Cerebellar nuclear complex (tissue), 1 donor: ENCODE measurements around the gene SLC35A4.
"Not testable (repeated sequence)": the region's sequence is repeated elsewhere in the genome, so short reads cannot be mapped to it uniquely, and the experiment has no call there.

Experiments used
- DNase-seq, 2 experiments: peaks; one replicate each; lab custom pipeline; 2025; lab: John Stamatoyannopoulos, UW

The SLC35A4 gene

DNA sequence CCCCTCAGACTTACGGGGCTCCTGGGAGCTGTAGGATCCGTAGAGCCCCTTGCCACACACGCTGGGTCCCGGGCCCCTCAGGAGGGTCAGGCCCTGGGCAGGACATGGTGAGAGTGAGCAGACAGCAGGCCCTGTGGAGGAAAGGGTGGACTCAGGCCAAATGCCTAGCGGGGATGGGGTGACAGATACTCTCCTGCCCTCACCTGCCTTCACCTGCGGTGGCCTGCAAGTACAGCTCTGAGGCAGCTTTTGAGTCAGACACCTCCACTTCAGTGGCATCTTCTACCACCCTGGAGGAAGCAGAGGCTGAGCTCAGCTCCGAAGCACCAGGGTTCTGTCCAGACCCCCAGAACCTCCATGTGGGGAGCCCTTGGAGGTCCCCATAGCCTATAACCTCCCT, 26.2 kb downstream of the SLC35A4 start:
- no peak for DNase-seq

DNA sequence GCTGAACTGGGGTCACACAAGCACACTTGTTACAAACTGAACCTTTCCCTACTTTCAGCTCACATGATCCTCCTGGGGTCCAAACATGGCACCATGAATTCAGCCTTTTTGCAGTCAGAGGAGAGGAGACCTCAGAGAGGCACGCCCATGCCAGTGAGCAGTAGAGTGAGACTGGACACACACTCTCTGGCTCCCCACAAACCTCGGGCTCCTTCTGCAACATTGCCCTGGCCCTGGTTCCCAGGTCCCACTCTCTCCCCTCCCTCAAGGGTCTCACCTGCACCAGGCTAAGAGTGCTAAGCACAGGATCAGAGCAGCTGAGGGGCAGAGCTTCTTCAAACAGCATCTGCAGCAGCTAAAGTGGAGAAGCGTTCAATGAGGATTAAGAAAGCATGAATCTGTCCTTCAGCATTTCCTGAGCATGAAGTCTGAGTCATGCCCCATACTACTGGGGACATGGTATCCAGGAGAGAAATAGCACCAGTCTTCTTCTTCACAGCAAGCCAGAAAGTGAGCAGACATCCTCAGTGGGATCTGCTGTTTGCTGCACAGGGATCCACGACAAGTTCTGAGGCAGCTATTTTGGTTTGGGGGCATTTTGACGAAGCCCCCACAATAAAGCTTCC, 27.2 kb downstream of the SLC35A4 start:
- DNase-seq = no peak

DNA sequence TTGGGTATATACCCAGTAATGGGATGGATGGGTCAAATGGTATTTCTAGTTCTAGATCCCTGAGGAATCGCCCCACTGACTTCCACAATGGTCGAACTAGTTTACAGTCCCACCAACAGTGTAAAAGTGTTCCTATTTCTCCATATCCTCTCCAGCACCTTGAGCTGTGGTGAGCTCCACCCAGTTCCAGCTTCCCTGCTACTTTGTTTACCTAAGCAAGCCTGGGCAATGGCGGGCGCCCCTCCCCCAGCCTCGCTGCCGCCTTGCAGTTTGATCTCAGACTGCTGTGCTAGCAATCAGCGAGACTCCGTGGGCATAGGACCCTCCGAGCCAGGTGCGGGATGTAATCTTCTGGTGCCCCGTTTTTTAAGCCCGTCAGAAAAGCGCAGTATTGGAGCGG, 28.4 kb downstream of the SLC35A4 start:
- not testable (repeated sequence) for DNase-seq

DNA sequence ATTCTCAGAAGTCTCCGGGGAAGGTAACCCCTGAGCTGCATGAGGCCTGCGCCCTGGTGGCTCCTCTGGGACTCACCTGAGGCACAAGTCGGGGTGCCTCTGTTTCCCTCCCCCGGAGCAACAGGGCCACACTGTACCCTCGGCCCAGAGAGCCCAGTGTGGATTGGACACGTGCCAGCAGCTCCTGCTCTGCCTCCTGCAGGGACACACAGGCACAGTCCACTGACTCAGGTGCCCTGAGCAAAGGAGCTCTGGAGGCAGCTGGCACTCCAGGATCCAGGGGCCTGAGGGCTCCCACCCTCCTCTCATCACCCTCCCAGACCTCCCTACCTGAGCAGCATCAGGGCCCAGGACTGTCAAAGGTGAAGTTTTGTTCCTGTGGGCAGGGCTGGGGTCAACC, 29.5 kb downstream of the SLC35A4 start:
- DNase-seq = no peak

DNA sequence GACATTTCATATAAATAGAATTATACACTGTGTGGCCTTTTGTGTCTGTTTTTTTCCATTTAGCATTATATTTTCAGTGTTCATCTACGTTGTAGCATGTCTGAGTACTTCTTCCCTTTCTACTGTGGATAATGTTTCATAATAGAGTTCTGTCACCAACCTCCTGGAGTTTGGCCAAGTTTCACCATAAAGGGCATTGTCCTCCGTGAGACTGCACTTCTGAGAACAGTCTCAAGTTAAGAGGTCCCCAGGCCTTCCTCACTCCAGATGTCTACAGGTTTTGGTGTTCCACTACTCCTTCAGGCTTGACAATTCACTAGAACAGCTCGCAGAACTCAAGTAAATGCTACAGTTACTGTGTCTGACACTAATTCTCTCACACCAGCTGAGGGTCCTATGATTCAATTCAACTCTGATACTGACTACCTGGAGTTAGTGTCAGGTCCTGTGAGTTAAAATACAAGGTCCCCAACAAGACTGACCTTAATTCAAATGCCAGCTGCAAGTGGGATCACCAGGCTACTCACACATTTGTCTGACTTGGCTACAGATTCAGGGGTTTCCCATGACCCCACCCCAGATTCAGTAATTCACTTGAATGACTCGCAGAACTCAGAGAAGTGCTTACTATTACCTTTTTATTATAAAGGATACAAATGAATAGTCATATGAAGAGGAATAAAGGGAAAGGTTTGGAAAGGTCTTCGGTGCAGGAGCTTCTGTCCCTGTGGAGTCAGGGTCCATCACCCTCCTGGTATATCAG, 31.1 kb downstream of the SLC35A4 start:
- no peak for DNase-seq

DNA sequence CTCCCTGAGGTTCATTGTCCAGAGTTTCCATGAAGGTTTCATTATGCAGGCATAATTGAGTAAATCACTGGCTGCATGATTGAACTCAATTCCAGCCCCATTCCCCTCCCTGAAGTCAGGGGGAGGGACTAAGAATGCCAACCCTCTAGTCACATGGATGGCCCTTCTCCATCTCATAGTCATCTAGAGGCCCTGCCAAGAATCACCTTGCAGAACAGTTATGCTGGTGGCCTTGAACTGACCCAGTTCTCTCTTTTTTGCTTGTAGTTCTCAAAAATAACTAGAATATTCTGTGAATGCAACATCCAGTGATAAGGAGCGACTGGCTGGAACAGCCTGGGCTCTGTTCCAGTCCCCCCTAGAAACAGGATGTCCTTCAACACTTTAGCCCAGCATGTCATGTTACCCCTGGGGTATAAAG, 31.7 kb downstream of the SLC35A4 start:
- DNase-seq = no peak

DNA sequence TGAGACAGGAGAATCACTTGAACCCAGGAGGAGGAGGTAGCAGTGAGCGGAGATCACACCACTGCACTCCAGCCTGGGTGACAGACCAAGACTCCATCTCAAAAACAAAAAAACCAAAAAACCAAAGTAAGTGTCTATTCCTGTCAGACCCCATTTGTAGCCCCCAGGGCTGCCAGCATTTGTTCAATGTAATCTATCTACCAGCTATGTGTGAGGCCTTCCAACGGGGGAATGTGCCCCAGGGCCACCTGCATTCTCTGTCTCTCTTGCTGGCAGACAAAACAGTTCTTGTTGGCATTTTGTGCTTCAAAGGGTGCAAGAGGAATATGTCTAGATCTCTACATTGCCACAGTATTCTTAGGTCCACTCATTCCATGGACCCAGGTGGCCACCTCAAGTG, 34.2 kb downstream of the SLC35A4 start:
- DNase-seq = no peak

DNA sequence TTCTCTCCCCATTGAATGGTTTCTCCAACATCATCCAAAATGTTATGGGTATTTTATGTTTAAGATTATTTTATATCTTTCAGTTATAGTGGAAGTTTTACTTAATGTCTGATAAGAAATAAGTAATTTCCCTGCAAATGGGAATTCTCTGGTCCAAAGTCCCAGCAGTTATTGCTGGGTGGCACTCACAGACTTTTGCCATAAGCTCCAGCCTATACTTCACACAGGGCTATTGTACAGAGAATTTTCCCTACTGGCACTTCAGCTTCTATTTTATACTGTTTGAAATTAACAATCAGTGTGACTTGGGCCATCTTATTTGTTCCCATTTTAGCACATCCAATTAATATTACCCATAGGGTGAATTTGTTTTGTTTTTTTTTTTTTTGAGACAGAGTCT, 35.5 kb downstream of the SLC35A4 start:
- no peak for DNase-seq

DNA sequence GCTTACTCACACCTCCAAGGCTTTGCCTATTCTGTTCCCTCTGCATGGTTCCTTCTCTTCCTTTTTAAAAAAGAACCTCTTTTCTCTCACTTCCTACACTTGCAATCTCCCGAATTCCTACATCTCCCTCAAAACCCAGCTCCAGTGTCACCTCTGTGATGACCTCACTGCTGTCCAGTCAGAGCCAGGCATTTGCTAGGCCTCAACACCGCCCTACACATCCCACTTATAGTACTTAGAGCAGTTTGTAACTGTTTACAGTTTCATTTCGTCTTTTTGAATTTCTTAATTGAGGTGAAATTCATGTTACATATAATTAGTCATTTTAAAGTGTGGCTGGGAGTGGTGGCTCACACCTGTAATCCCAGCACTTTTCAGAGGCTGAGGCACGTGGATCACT, 37.5 kb downstream of the SLC35A4 start:
- DNase-seq = no peak

DNA sequence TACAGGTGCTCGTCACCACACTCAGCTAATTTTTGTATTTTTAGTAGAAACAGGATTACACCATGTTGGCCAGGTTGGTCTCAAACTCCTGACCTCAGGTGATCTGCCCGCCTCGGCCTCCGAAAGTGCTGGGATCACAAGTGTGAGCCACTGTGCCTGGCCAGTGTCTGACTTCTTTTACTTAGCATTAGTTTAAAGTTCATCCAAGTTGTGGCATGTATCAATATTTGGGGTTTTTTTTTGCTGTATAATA, 38.7 kb downstream of the SLC35A4 start:
- DNase-seq = not testable (repeated sequence)

DNA sequence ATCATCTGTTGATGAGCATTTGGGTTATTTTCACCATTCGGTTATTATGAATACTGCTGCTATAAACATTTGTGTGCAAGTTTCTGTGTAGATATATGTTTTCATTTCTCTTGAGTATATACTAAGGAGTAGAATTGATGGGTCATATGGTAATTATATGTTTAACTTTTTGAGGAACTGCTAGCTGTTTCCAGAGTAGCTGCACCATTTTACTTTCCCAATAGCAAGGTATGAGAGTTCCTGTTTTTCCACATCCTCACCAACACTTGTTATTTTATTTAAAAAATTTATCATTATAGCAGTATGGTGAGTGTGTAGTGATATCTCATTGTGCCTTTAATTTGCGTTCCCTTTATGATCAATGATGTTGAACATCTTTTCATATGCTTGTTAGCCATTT, 39.1 kb downstream of the SLC35A4 start:
- no peak for DNase-seq

DNA sequence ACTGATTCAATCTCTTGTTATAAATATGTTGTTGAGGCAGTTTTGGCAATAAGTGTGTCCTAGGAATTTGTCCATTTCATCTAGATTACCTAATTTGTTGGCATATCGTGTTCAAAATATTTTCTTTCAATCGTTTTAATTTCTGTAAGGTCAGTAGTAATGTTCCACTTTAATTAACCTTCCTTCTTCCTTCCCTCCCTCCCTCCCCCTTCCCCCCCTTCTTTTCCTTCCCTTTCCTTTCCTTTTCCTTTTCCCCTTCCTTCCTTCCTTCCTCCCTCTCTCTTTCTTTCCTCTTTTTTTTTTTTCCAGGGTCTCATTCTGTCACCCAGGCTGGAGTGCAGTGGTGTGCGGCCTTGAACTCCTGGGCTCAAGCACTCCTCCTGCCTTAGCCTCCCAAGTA, 41.3 kb downstream of the SLC35A4 start:
- no peak for DNase-seq

DNA sequence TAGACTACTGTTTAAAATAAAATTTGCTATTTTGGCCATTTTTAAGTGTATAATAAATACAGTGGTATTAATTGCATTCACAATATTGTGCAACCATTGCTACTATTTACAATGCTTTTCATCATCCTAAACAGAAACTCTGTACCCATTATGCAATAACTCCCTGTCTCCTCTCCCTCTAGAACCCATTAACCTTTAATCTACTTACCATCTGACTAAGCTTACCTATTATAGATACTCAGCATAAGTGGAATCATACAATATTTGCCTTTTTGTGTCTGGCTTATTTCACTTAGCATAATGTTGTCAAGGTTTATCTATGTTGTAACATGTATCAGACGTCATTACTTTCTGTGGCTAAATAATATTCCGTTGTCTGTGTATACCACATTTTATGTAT, 42.4 kb downstream of the SLC35A4 start:
- no peak for DNase-seq

DNA sequence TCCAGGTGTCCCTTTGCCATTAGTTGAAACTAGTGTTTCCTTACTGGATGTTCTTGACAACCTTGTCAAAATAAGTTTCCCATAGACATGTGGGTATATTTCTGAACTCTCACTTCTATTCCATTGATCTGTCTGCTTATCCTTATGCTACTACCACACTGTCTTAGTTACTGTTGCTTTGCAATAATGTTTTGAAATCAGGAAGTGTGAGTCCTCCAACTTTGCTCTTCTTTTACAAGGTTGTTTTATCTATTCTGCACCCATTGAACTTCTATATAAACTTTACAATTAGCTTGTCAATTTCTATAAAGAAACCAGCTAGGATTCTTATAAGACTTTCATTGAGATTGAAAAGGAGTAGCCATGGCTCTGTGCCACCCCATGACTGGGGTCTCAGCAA, 44.1 kb downstream of the SLC35A4 start:
- DNase-seq = no peak

DNA sequence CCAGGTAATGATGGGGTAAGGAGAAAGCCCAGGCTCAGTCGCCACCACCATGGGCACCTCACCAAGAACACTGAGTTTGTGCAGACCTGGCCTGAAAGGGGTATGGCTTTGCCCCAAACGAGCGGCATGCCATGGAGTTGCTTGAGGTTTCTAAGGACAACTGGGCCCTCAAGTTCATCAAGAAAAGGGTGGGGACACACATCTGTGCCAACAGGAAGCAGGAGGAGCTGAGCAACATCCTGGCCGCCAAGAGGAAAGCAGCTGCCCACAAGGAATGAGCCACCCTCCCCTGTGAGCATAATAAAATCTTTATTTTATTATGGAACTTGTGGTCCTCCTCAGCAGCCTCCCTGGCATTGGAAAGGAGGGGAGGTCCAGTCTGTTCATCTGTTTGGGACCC, 44.5 kb downstream of the SLC35A4 start:
- DNase-seq = no peak

DNA sequence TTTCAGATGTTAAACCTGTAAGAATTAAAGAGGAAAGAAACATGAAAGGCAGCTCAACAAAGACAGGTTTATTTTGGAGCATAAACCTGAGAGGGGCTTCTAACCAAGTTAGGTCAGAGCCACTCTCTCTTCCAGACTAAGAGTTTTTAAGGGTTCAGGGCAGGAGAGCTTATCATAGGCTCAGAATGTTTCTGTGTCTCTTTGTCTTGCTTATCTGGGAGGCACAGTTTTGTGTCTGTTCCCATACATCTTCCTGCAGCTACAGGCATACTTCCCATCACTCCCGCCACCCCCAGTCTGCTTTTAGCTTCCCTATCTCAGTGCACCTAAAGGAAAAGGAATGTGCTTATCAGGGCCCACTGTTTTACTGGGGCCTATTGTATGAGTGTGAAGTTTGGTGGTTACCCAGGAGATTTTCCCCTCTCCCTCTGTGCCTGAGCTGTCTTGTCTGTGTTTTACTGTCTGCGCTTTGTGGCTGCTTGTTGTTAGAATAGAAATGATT, 46.4 kb downstream of the SLC35A4 start:
- no peak for DNase-seq
